Measurements from ENCODE around the gene GSTM2. TPM values are rescaled to one million over a fixed set of nuclear protein-coding genes. Genes with fewer than 3 reads are reported as not detected.

The GSTM2 gene
- total RNA-seq, 2 donors from 2014 or later, result 51.1 to 60.6 TPM

GRCh38 chr1:109717729-109718128, 49.9 kb downstream of the GSTM2 start:
- H3K9me3 ChIP-seq, result no peaks in the 10 kb centered on the region
- H3K4me1 ChIP-seq, result no peaks in the 10 kb centered on the region
- TF ChIP-seq CTCF (IDR thresholded peaks at IDR 0.05), result no peak
- ATAC-seq (no peak), DNase-seq (no peak)
- WGBS, 2 donors, result 75 to 78% methylated on average over 5 of the region's 5 CpGs
- no peak overlapping the region for H3K27ac ChIP-seq
- intact Hi-C loops (cut with DNase I), result loop anchor here (5.0 kb wide), 1 partner anchor 55 kb away; no protein-coding TSS in a partner anchor
- no peaks in the 10 kb centered on the region for H3K36me3 ChIP-seq (replicated peaks in 1 of 2; ENCODE audit: insufficient read depth in 1 of 2, low read depth in 2 of 2)
- H3K4me3 ChIP-seq, result no peak overlapping the region
- H3K27me3 ChIP-seq, result no peaks in the 10 kb centered on the region

- H3K27ac ChIP-seq, result no peak overlapping the region
- peaks cover 1% of the 10 kb centered on the region for H3K4me1 ChIP-seq
- H3K27me3 ChIP-seq, result no peaks in the 10 kb centered on the region
- ATAC-seq (peak; percentile 80), DNase-seq (peak in 2 of 4 donors; percentile 45 to 51)
- H3K36me3 ChIP-seq (replicated peaks in 1 of 2; ENCODE audit: insufficient read depth in 1 of 2, low read depth in 2 of 2), result no peaks in the 10 kb centered on the region
- H3K4me3 ChIP-seq, result no peak overlapping the region
- intact Hi-C loops (cut with DNase I), result loop anchor here (5.0 kb wide), 1 partner anchor 54 kb away; no protein-coding TSS in a partner anchor
- WGBS, 2 donors, result 11 to 26% methylated on average over 2 of the region's 2 CpGs
- no peaks in the 10 kb centered on the region for H3K9me3 ChIP-seq
- no peak for TF ChIP-seq POLR2A (IDR thresholded peaks at IDR 0.05)
- TF ChIP-seq CTCF (IDR thresholded peaks at IDR 0.05), result peak in 5 of 7 experiments; percentile 26 to 67 (median 43)
These were observed 50.6 kb downstream of the GSTM2 start for GRCh38 chr1:109718495-109718894.

DNA sequence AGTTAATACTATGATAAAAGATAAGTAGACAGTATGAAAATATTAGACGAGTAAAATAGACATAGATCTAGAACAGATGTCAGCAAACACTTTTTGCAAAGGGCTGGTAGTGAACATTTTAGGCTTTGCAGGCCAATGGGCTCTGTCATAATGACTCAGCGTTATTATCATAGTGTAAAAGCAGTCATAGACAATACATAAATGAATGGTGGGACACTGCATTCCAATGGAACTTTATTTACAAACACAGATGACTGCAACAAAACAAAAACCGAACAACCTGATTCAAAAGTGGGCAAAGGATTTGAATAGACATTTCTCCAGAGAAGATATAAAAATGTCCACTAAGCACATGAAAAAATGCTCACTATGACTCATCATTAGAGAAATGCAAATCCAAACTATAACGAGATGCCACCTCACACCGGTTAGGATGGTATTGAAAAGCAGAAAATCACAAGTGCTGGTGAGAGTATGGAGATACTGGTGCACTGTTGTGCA, 51.5 kb downstream of the GSTM2 start:
- 69 to 73% methylated on average over 5 of the region's 5 CpGs for whole genome bisulfite sequencing, 2 donors
- Histone ChIP-seq H3K9me3 (no peaks in the 10 kb centered on the region), H3K27ac (no peak overlapping the region), H3K27me3 (no peaks in the 10 kb centered on the region), H3K4me1 (peaks cover 10% of the 10 kb centered on the region), H3K36me3 (replicated peaks in 1 of 2; ENCODE audit: insufficient read depth in 1 of 2, low read depth in 2 of 2) (no peaks in the 10 kb centered on the region), H3K4me3 (no peak overlapping the region)
- no peak for DNase-seq
- TF ChIP-seq POLR2A (IDR thresholded peaks at IDR 0.05) (no peak), CTCF (IDR thresholded peaks at IDR 0.05) (no peak)
- no peak for ATAC-seq
- intact Hi-C loops (cut with DNase I), result loop anchor here (5.0 kb wide), 1 partner anchor 53 kb away; no protein-coding TSS in a partner anchor

DNA sequence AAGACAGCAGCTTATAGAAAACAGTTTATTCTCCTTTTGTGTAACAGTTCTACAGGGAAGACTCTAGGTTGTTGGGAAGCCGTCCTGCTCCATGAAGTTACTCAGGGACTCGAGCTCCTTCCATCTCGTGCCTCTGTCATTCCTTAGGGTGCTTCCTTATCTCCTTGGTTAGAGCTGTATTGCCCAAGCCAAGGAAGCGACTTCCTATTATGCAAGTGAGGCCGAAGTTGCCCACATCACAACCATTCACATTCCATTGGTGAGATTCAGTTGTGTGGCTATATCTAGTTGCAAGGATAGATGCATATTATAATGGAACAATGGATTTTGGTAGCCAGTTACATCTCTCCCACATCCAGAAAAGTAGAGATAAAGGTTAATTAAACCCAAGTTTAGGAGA, 53.2 kb downstream of the GSTM2 start:
- Histone ChIP-seq H3K27ac (no peak overlapping the region), H3K4me1 (peaks cover 25% of the 10 kb centered on the region), H3K27me3 (no peaks in the 10 kb centered on the region), H3K4me3 (no peak overlapping the region), H3K9me3 (no peaks in the 10 kb centered on the region), H3K36me3 (replicated peaks in 1 of 2; ENCODE audit: insufficient read depth in 1 of 2, low read depth in 2 of 2) (no peaks in the 10 kb centered on the region)
- no peak for TF ChIP-seq POLR2A (IDR thresholded peaks at IDR 0.05)
- no peak for TF ChIP-seq CTCF (IDR thresholded peaks at IDR 0.05)
- ATAC-seq (no peak), DNase-seq (no peak)
- intact Hi-C loops (cut with DNase I), result no loop called here
- 75 to 80% methylated on average over 5 of the region's 5 CpGs for WGBS, 2 donors

GRCh38 chr1:109721971-109722370, 54.1 kb downstream of the GSTM2 start:
- H3K36me3 ChIP-seq (replicated peaks in 1 of 2; ENCODE audit: insufficient read depth in 1 of 2, low read depth in 2 of 2), result no peaks in the 10 kb centered on the region
- ATAC-seq (no peak), DNase-seq (no peak)
- H3K4me1 ChIP-seq, result peaks cover 34% of the 10 kb centered on the region
- H3K27me3 ChIP-seq, result no peaks in the 10 kb centered on the region
- 93 to 100% methylated on average over 1 of the region's 1 CpG for WGBS, 2 donors
- intact Hi-C loops (cut with DNase I), result no loop called here
- no peaks in the 10 kb centered on the region for H3K9me3 ChIP-seq
- TF ChIP-seq POLR2A (IDR thresholded peaks at IDR 0.05), result no peak
- TF ChIP-seq CTCF (IDR thresholded peaks at IDR 0.05), result no peak
- H3K27ac ChIP-seq, result no peak overlapping the region
- no peak overlapping the region for H3K4me3 ChIP-seq

All from body of pancreas (tissue), 4 donors.